Activated CD8-positive, alpha-beta memory T cell treated with anti-CD3 and anti-CD28 coated beads, Interleukin-2, amount 50 U/mL, for 1 hour (primary cell): ENCODE data around the gene EML6.

Experiments
- DNase-seq: peaks from one replicate; pipeline ENCODE4 v3.0.0-alpha.2; 2020; ENCODE audit errors: extremely low read depth

The EML6 gene

DNA sequence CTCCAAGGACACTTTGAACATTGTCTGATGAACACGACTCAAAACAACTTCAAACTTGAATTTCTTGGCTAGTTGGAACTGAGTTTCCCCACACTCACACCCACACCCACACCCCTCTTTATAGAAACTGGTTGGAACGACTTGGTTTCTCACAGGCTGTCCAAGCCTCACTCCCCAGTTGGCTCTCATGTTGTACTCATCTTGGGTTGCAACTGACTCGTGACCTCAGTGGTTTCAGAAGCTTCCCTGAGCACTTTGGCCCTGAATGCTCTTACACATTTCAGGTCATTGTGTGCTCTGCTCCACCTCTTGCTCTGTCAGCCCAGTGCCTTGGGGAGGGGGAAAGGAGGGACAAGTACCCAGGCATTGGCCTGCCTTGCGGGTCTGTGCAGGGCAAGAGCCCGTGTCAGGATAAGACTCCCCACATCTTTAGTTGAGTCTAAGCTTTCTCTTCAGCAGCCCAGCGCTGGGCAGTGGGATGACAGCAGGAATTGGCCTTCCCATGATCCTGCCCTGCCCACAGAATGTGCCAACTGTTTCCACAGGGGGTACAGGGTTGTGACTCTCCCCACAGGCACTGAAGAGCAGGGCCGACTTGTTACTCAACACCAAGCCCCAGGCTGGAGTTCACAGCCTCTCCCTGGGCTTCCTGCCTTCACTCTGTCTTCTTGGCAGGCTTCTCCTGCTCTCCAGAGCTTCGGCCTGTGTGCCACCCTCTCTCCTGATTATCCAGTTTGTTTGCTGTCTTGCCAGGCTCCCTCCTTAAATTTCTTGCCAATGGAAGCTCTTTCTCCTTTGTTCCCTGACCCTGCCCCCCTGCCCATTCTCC, 222.1 kb downstream of the EML6 start:
- DNase-seq, result no peak

- DNase-seq, result no peak
Measured at GRCh38 chr2:54946220-54946805, 222.9 kb downstream of the EML6 start.

GRCh38 chr2:54947136-54947535, 223.7 kb downstream of the EML6 start:
- DNase-seq, result no peak

- no peak for DNase-seq
Measured at GRCh38 chr2:54947646-54948045, 224.2 kb downstream of the EML6 start.

DNA sequence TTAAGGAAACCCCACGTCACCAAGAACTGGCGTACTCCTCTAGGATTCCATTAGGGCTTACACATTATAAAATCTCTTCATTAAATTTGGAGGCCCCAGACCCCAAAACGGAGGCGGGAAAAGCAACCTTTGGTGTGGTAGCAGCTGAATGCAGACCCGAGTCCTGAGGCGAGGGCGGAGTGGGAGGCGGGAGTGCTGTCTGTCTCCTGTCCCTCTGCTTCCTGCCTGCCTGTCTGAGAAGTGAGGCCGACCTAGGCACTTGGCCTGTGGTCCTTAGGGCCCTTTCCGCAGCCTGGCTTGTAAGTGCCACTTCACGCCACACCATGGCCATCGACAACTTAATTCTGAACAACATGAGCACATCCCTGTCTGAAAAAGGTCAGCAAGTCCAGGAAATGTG, 224.7 kb downstream of the EML6 start:
- DNase-seq, result no peak

DNA sequence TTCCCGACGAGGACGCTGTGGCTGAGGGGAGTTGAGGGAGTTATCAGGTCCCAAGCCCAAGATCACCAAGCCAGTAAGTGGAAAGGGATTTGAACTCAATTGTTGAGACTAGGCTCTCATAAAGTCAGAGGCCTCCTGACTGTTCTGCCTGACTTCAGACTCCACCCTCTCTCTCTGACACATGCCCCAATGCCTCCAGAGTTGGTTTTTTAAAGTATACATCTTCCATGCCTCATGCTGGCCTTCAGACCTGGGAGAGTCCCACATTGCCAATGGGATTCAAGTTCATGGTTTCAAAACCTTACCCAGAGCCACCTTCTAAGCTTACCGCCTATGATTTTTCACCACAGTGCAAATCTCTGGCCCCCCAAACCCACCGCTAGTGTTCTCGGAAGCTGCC, 226.0 kb downstream of the EML6 start:
- no peak for DNase-seq

GRCh38 chr2:54950811-54951210, 227.3 kb downstream of the EML6 start:
- DNase-seq, result no peak

DNA sequence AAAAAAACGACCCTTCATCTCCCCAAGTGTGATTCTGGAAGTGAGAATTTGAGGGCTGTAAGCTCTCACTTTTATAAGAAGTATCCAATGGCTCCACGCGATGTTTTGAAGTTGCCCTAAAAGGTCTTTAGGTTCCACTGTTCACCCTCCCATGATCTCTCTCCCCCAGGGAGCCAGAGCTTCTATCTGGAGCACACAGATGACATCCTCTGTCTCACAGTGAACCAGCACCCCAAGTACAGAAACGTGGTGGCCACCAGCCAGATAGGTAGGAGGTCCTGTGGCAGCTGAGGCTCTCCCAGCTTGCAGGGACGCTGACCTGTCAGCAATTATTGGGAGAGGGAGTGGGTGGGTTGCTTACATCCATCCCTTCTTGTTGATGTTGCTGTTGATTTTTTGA, 229.0 kb downstream of the EML6 start:
- no peak for DNase-seq

DNA sequence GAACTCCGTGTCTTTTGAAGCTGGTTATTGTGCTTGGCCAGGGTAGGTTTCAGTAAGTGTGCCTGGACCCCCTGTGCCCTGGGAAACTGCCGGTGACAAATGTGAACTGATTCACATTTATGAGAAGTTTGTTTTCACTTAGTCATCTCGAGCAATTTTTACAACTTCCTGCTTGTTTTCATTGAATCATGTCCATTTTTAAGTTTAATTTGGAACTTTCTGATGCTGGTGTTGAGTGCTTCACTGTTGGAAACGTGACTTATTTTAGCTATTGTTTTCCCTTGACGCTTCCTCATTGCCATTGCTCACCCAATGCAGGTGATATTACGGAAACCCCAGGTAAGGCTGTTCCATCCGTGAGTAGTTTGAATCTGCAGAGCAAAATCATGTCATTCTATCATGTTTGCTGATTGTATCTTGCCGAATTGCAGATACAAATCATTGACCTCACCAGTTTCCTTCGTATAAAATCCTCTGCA, 229.6 kb downstream of the EML6 start:
- no peak for DNase-seq

DNA sequence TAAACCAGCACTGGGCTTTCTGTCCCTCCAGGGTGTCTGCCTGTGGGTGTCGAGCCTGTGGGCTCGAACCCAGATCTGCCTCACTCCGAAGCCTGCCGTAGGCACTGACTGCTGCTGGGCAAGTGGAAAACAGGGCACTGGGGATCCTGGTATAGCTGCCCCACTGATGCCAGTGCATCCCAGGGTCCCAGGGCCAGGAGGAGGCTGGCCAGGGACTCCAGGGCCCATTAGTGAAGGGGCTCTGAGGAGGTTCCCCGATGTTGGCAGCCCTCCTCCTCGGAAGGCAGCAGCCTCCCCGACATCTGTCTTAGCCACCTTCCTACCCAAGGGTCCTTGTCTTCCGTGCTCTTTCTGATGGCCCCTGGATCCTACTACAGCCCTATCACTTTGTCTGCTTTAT, 230.7 kb downstream of the EML6 start:
- DNase-seq, result no peak

- DNase-seq, result no peak
Measured at GRCh38 chr2:54954705-54955357, 231.4 kb downstream of the EML6 start.

GRCh38 chr2:54955358-54956110, 232.1 kb downstream of the EML6 start:
- no peak for DNase-seq

DNA sequence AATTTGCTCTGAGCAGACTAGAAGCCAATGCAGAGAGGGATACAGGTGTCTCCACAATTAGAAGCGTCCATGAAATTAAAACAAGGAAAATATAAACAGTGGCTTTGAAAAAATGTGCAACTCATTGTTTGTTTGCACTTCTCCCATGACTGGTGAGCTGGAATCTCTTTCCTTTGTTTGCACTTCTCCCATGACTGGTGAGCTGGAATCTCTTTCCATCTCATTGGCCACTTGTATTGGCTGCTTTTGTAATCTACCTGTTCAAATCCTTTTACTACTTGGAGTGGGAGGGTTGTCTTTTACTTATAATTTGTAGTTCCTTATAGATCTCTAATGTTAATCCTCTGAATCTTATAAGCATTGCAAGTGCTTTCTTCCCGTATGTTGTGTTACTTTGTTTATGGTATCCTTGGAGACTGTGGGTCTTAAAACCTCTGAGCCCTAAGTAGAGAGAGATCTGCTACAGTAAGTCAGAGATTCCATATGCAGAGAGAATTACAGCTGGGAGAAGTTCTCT, 232.7 kb downstream of the EML6 start:
- DNase-seq, result no peak

DNA sequence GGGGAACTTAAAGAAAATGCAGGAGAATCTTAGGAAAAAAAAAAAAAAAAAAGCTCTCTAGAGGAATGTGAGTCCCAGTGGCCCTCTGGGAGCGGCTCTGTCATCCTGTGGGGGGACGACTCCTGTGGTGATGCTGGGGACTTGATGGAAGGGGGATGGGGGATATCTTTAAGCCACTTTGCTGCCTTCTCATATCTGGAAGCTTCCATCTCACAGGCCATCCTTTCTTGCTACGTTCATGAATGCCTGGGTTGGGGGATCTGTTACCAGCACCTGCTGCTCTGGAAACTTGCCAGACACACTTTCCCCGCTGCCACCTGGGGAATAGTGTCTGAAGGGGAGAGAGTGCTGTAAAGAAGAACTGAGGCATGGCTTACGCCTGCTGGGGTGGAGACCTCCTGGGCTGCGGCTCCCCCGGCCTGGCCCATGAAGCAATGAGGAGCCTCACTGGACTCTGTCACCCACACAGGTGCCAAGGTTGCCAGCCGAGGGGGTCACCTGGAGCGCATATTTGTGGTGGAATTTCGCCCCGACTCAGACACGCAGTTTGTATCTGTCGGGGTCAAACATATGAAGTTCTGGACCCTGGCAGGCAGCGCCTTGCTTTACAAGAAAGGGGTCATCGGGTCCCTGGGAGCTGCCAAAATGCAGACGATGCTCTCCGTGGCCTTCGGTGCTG, 234.0 kb downstream of the EML6 start:
- no peak for DNase-seq

- DNase-seq, result no peak
Measured at GRCh38 chr2:54958717-54959371, 235.4 kb downstream of the EML6 start.

DNA sequence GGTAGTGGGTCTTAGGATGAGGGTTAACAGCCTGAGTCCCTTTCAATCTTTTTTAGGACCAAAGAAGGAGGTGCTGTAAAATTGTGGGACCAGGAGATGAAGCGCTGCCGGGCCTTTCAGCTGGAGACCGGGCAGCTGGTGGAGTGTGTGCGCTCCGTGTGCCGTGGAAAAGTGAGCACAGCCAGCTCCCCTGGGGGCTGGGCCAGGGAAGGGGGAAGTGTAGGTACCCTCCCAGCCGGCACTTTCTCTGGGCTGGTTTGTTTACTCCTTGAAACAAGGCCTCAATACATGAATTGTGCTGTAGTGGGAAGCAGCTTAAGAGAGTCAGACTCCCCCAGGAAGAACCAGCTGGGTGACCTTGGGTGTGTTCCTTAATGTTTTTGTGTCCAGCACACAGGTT, 236.7 kb downstream of the EML6 start:
- DNase-seq, result no peak

GRCh38 chr2:54962511-54962910, 239.0 kb downstream of the EML6 start:
- DNase-seq, result no peak

- no peak for DNase-seq
Measured at GRCh38 chr2:54962935-54963440, 239.5 kb downstream of the EML6 start.

DNA sequence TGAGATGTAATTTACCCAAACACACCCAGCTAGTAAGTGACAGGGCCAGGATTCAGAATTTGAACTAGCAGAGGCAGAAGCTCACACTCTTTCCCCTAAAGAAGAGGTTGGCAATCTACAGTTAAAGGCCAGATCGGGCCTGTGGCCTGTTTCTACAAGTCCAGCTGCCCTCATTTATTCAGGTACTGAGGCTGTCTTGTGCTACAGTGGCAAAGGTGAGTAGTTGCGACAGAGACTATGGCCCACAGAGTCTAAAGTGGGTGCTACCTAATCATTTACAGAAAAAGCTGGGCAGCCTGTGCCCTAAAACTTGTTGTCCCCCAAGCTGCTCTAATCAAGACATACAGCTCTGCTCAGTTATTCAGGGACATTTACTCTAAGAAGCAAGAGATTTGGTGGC, 240.0 kb downstream of the EML6 start:
- no peak for DNase-seq

- no peak for DNase-seq
Measured at GRCh38 chr2:54964271-54964670, 240.8 kb downstream of the EML6 start.

DNA sequence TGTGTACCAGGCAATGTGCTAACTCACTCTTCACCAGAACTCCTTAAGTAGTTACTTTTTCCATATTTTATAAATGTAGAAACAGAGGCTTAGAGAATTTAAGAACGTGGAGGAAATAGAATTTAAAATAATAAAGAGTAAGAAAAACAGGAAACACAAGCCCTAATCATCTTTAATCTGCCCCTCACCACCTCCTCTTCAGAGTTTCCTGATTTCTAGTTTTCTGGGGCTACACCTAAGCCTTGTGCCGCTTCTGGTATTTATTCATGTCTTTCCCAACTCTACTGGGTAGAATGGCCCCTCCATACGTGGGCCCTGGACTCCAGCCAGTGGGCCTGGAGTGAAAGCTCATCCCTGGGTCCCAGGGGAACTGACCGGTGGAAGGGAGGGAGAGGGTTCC, 241.4 kb downstream of the EML6 start:
- no peak for DNase-seq
